ENCODE results near the gene GUCA2A. TPM values are rescaled to one million over a fixed set of nuclear protein-coding genes. Genes with fewer than 3 reads are reported as not detected.

Gene GUCA2A
- total and polyA plus RNA-seq, 2 of the 13 experiments (the other 11 are each of a cell fraction or from before 2014, with no cell fraction given): not detected

GRCh38 chr1:42158189-42158588 is 6.4 kb downstream of the GUCA2A start (continued):
- TF ChIP-seq RBM39 (IDR thresholded peaks at IDR 0.05; ENCODE audit: low read depth, low read length, poor library complexity, severe bottlenecking): no peak
- TF ChIP-seq HNF1A (IDR thresholded peaks at IDR 0.05; ENCODE audit: low read depth): no peak
- no peak for TF ChIP-seq HNF1A (CRISPR knock-in tag; IDR thresholded peaks at IDR 0.05; ENCODE audit: borderline replicate concordance)
- TF ChIP-seq HMG20A (CRISPR knock-in tag; IDR thresholded peaks at IDR 0.05; ENCODE audit: borderline replicate concordance): no peak
- no peak for TF ChIP-seq ZNF768 (CRISPR knock-in tag; IDR thresholded peaks at IDR 0.05)
- no peak for TF ChIP-seq SIN3B (IDR thresholded peaks at IDR 0.05; ENCODE audit: low read length)
- no peak for TF ChIP-seq MAFK (conservative IDR thresholded peaks at IDR 0.05 in 1 of 2, IDR thresholded peaks at IDR 0.05 in 1 of 2; ENCODE audit: low read length in 2 of 2)
- TF ChIP-seq ZSCAN20 (CRISPR knock-in tag; IDR thresholded peaks at IDR 0.05; ENCODE audit: borderline replicate concordance): no peak

- Histone ChIP-seq H3K27ac (ENCODE audit: extremely low read length, insufficient read depth, low read length) (no peak overlapping the region), H3K36me3 (replicated peaks in 1 of 2; ENCODE audit: control insufficient read depth in 1 of 2, insufficient read depth in 2 of 2, low read length in 2 of 2) (no peaks in the 10 kb centered on the region), H3K4me2 (ENCODE audit: low read depth, low read length) (no peak overlapping the region), H3K4me1 (ENCODE audit: insufficient read depth, low read length) (peaks cover 15% of the 10 kb centered on the region; the same call in 1 of the 2 replicates), H3K9ac (ENCODE audit: insufficient read depth, low read depth, low read length) (no peak overlapping the region), H4K20me1 (ENCODE audit: insufficient read depth, low read length) (no peaks in the 10 kb centered on the region), H3K79me2 (ENCODE audit: insufficient read depth, low read length) (no peaks in the 10 kb centered on the region), H3K4me3 (replicated peaks in 1 of 3; ENCODE audit: insufficient read depth in 1 of 3, low read depth in 2 of 3, low read length in 3 of 3) (no peak overlapping the region), H3K27me3 (ENCODE audit: control insufficient read depth in 1 of 2, insufficient read depth in 2 of 2, low read length in 2 of 2) (peaks cover 5 to 28% of the 10 kb centered on the region in 2 experiments; a peak in 3 of 5 replicates), H2AFZ (ENCODE audit: low read length) (no peak overlapping the region), H3K9me3 (ENCODE audit: low read length) (no peaks in the 10 kb centered on the region)
- peak; percentile 19 for DNase-seq (ENCODE audit: low spot score)
- POLR2A ChIA-PET: no interaction called here
- no TSS peak for BruUV-seq (replicated peaks)
- CTCF ChIA-PET (ENCODE audit: low intra/inter-chr PET ratio, low total read pairs): no interaction called here
- in situ Hi-C loops (cut with HindIII; ENCODE audit: extremely low pct_ligation_motif_present, low pct_unique_long_range_greater_than_20kb): no loop called here
- ATAC-seq: peak; percentile 62
- no peak for FAIRE-seq
- intact Hi-C loops (cut with micrococcal nuclease; ENCODE audit: unreplicated experiment): no loop called here
- 18% methylated on average over 5 of the region's 7 CpGs for WGBS (ENCODE audit: low lambda C conversion rate)
- TF ChIP-seq PHF8 (CRISPR knock-in tag; IDR thresholded peaks at IDR 0.05) (no peak), ELF4 (CRISPR knock-in tag; IDR thresholded peaks at IDR 0.05; ENCODE audit: borderline replicate concordance) (no peak), CTCF (CRISPR knock-in tag; IDR thresholded peaks at IDR 0.05) (peak; percentile 48), SMC3 (IDR thresholded peaks at IDR 0.05; ENCODE audit: low read length) (no peak), NR3C1 (CRISPR knock-in tag; IDR thresholded peaks at IDR 0.05) (no peak), CHD4 (IDR thresholded peaks at IDR 0.05; ENCODE audit: borderline replicate concordance, low read length) (no peak), EZH2 (conservative IDR thresholded peaks at IDR 0.05; ENCODE audit: low read depth, low read length) (no peak), STAT5B (CRISPR knock-in tag; IDR thresholded peaks at IDR 0.05) (no peak), ESRRA (CRISPR knock-in tag; IDR thresholded peaks at IDR 0.05; ENCODE audit: low read depth) (no peak), E2F1 (CRISPR knock-in tag; IDR thresholded peaks at IDR 0.05) (no peak), ZNF263 (CRISPR knock-in tag; IDR thresholded peaks at IDR 0.05) (0 out of 2 replicates have a peak, but pooled peaks have one; percentile 19)
Observed at GRCh38 chr1:42157667-42158066, 6.9 kb downstream of the GUCA2A start.

All from HepG2 (cell line).